ENCODE measurements around the gene GRPEL1.

Gene GRPEL1

GRCh38 chr4:7045961-7046921, 21.6 kb downstream of the GRPEL1 start:
- Histone ChIP-seq H3K9me3 (no peaks in the 10 kb centered on the region), H3K4me3 (ENCODE audit: low read depth in 1 of 2, low read length in 1 of 2) (no peak overlapping the region), H3K27ac (peak overlapping the region; percentile 47)

GRCh38 chr4:7045553-7045952, 22.3 kb downstream of the GRPEL1 start:
- H3K36me3 ChIP-seq, result peaks cover 22% of the 10 kb centered on the region
- H3K27ac ChIP-seq, result no peak overlapping the region
- peak overlapping the region in 1 of 2 experiments; percentile 98 for H3K4me3 ChIP-seq (ENCODE audit: low read depth in 1 of 2, low read length in 1 of 2)
- TF ChIP-seq CTCF (IDR thresholded peaks at IDR 0.05), result no peak
- H3K27me3 ChIP-seq, result no peaks in the 10 kb centered on the region
- peaks cover 46 to 60% of the 10 kb centered on the region in 2 experiments for H3K4me1 ChIP-seq (ENCODE audit: control insufficient read depth in 1 of 2, insufficient read depth in 1 of 2, low read depth in 1 of 2, low read length in 1 of 2)
- no peaks in the 10 kb centered on the region for H3K9me3 ChIP-seq

More at GRCh38 chr4:7045961-7046921, 21.6 kb downstream of the GRPEL1 start:
- Histone ChIP-seq H3K27me3 (no peaks in the 10 kb centered on the region), H3K36me3 (peaks cover 25% of the 10 kb centered on the region), H3K4me1 (ENCODE audit: control insufficient read depth in 1 of 2, insufficient read depth in 1 of 2, low read depth in 1 of 2, low read length in 1 of 2) (peaks cover 44 to 53% of the 10 kb centered on the region in 2 experiments)
- no peak for TF ChIP-seq CTCF (IDR thresholded peaks at IDR 0.05)

GRCh38 chr4:7044137-7044930, 23.5 kb downstream of the GRPEL1 start:
- Histone ChIP-seq H3K27ac (peak overlapping the region; percentile 96), H3K9me3 (no peaks in the 10 kb centered on the region), H3K4me1 (ENCODE audit: control insufficient read depth in 1 of 2, insufficient read depth in 1 of 2, low read depth in 1 of 2, low read length in 1 of 2) (peaks cover 46 to 60% of the 10 kb centered on the region in 2 experiments), H3K4me3 (ENCODE audit: low read depth in 1 of 2, low read length in 1 of 2) (peak overlapping the region; percentile 78 to 98), H3K27me3 (no peaks in the 10 kb centered on the region), H3K36me3 (peaks cover 20% of the 10 kb centered on the region)
- TF ChIP-seq CTCF (IDR thresholded peaks at IDR 0.05), result no peak

- Histone ChIP-seq H3K4me3 (ENCODE audit: low read depth in 1 of 2, low read length in 1 of 2) (peak within 1 kb of the TSS; percentile 78 to 98), H3K4me1 (ENCODE audit: control insufficient read depth in 1 of 2, insufficient read depth in 1 of 2, low read depth in 1 of 2, low read length in 1 of 2) (peaks cover 46 to 60% of the 10 kb centered on the region in 2 experiments), H3K36me3 (peaks cover 16% of the 10 kb centered on the region), H3K27ac (peak within 1 kb of the TSS; percentile 96), H3K9me3 (no peaks in the 10 kb centered on the region), H3K27me3 (no peaks in the 10 kb centered on the region)
- no peak for TF ChIP-seq CTCF (IDR thresholded peaks at IDR 0.05)
Measured at GRCh38 chr4:7043284-7044136, 24.4 kb downstream of the GRPEL1 start, which contains the start of gene TADA2B. TSS of gene TADA2B (plus strand) at chr4:7043372. CDS start at chr4:7043580, 208 bp downstream.

Data from neutrophil (primary cell).